GM12892 (cell line): ENCODE results near the gene SEMA3C.

Experiments
- POLR2A ChIP-seq: IDR thresholded peaks from 2 replicates; pipeline ENCODE4 v1.6.1; 2011; ENCODE audit warnings: low read depth, low read length, control low read depth
- TAF1 ChIP-seq: IDR thresholded peaks from 2 replicates; pipeline ENCODE4 v1.6.1; 2011; ENCODE audit warnings: low read depth, mild to moderate bottlenecking, control low read depth, low read length, borderline replicate concordance

DNA sequence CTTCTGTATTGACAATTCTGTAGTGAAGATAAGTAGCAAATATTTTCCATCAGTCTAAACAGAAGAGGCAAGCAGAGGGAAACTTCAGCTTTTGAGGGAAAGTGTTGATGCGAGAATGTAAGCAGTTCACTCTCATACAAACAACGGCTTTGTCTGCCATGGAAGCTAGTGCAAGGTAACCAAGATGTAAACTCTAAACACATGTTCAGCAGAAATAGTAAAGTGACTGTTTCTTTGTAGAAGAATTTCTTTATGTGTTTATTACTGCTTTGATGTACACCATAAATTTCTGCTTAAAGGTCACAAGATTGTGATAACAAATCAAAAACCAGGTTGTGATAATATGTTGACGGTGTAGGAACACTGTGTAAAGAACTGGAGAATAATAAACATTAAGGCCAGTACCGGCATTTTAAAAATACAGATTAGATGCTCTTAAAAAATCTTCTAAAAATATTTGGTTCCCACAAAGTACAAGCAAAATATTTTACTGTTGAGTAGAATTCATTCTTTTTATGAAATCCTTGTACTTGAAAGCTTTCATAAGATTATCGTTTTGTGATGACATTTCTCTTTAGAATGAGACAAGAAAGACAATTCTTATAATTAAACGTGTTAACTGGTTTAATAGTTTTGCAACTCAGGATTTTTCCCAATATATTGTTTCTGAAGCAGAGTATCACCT is 34.2 kb downstream of the SEMA3C start:
- TF ChIP-seq TAF1 = no peak
- TF ChIP-seq POLR2A = no peak
